ENCODE results near the gene RBMS3.

- TF ChIP-seq HDAC6 (IDR thresholded peaks at IDR 0.05; ENCODE audit: low read depth, low read length) (no peak), CTCF (CRISPR knock-in tag; IDR thresholded peaks at IDR 0.05) (no peak), ZFP36L1 (CRISPR knock-in tag; IDR thresholded peaks at IDR 0.05) (no peak), ZBTB33 (CRISPR knock-in tag; IDR thresholded peaks at IDR 0.05) (no peak), ZFP1 (CRISPR knock-in tag; IDR thresholded peaks at IDR 0.05) (no peak), TBL1XR1 (IDR thresholded peaks at IDR 0.05; ENCODE audit: borderline replicate concordance, low read length, partially characterized antibody) (no peak), HMGXB3 (CRISPR knock-in tag; IDR thresholded peaks at IDR 0.05; ENCODE audit: borderline replicate concordance) (no peak), RNF2 (conservative IDR thresholded peaks at IDR 0.05; ENCODE audit: low read depth) (no peak), ZNF101 (CRISPR knock-in tag; IDR thresholded peaks at IDR 0.05; ENCODE audit: borderline replicate concordance, low read depth) (no peak), TRIM24 (CRISPR knock-in tag; IDR thresholded peaks at IDR 0.05) (no peak), RFX1 (IDR thresholded peaks at IDR 0.05) (no peak), ATF3 (CRISPR knock-in tag; IDR thresholded peaks at IDR 0.05) (no peak), ZBTB26 (CRISPR knock-in tag; IDR thresholded peaks at IDR 0.05; ENCODE audit: borderline replicate concordance) (no peak)
These were observed 13.6 kb upstream of the RBMS3 start for GRCh38 chr3:29267226-29267625.
